ENCODE results near the gene GNB4.
A peak's percentile ranks its signal among the peaks of the same experiment; 100 is the strongest.

GNB4 gene

GRCh38 chr3:179451265-179452175 is at the start of gene GNB4:
TSS of gene GNB4 (minus strand) at chr3:179451470. CDS start at chr3:179426200, 25,270 bp downstream.
- DNase-seq = peak; percentile 49

GRCh38 chr3:179495483-179495882 is 44.2 kb upstream of the GNB4 start:
- DNase-seq = no peak

- no peak for DNase-seq
These were observed 42.0 kb upstream of the GNB4 start for GRCh38 chr3:179493260-179493659.

DNA sequence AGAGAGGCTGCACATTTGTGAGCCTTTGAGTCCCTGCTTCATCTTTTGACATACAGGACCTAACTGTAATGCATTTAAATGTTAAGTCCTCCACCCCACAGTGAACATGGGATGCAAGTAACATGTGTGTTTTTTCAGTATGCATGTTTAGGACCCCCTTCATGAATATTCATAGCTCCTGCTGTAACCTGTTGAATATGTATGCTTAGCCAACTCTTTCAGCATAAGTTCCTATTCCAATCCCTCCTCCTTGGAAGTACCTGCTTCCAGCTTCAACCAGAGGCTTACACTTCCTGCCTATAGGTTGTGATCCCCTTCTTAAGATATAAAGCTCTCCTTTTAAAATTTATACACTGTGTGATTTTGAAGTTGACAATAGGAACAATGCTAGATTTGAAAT is 36.9 kb upstream of the GNB4 start:
- no peak for DNase-seq

- DNase-seq = no peak
These were observed 35.5 kb upstream of the GNB4 start for GRCh38 chr3:179486806-179487205.

DNA sequence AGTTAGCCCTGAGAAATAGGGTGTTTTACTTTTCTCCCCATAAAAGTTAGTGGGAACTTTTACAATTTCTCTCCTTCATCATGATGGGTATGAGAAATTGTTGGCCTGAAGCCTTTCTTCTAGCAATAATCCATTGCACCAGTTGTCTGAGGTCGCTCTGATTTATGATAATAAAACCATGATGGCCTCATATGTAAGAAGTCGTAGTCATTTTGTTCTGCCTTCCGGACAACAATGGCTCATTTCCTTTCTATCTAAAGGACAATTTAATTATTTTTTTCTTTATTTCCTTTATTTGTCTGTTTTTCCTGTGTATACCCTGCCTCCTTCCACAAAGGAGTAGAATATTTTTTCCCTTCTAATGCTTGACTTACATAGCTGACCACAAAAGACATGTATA is 31.6 kb upstream of the GNB4 start:
- no peak for DNase-seq

GRCh38 chr3:179476215-179476614 is 24.9 kb upstream of the GNB4 start:
- no peak for DNase-seq

- DNase-seq = no peak
These were observed 23.2 kb upstream of the GNB4 start for GRCh38 chr3:179474480-179474879.

DNA sequence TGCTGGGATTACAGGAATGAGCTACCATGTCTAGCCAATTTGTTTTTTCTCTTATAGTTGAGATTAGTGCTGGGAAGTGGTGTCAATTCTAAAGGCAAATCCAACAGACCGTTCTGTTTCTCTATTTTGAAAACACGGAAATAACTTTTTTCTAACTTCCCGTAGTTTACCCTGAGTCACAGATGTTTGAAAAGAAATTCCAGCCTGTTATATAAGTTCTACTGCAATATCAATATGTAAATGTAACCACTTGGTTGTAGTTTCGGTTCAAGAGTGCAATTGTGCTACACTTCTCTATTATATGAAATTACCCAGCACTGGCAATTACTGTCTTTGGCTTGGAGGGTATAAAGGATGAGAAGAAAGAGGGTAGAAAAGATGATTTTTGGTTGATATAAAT is 22.3 kb upstream of the GNB4 start:
- peak; percentile 2 for DNase-seq

- peak; percentile 4 for DNase-seq
These were observed 13.2 kb upstream of the GNB4 start for GRCh38 chr3:179464323-179465092.

DNA sequence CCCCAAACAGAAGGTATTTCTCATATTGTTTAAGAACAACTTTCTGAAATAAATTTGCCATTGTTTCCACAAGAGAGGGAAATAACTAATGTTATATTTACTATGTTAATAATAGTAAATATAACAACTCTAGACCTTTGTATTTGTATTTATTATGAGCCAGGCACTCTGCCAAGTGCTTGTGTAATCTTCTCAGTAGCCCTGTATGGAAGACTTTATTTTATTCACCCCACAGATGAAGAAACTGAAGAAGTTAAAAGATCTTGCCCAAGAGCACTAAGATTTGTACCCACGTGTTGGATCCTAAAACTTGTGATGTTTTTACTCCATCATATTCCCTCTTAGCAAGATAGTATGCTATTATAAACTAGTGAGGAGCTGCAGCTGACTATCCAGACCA is 12.0 kb upstream of the GNB4 start:
- no peak for DNase-seq

DNA sequence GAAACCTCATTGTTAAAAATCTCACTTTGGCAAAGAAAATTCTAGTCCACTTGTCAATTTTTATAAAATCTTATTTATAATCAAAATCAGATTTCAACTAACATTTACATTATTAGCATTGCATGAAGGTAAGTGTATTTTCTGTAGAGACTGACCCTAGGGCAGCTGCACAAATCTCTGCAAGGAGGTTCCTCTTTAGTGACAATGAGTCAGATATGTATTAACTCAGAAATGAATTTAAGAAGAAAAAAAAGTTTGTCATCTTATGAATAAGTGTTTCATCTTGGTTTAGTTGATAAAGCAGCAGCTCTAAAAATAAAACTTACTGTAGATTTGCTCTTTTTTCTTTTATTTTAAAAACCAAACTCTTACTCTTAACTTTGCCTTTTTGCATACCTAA is 9.0 kb upstream of the GNB4 start:
- no peak for DNase-seq

DNA sequence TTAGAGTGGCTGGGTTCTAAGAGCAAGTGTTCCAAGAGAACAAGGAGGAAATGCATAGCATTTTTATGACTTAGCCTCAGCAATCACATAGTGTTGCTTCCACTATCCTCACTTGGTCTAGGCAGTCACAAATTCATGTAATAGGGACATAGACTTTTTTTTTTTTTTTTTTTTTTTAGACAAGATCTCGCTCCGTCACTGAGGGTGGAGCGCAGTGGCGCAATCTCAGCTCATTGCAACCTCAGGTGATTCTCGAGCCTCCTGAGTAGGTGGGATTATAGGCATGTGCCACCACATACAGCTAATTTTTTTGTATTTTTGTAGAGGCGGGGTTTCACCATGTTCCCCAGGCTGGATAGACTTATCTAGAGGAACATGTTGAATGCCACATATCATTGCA is 4.7 kb upstream of the GNB4 start:
- no peak for DNase-seq

- no peak for DNase-seq
These were observed 3.6 kb upstream of the GNB4 start for GRCh38 chr3:179454887-179455286.

- DNase-seq = no peak
These were observed 2.7 kb upstream of the GNB4 start for GRCh38 chr3:179453967-179454366.

DNA sequence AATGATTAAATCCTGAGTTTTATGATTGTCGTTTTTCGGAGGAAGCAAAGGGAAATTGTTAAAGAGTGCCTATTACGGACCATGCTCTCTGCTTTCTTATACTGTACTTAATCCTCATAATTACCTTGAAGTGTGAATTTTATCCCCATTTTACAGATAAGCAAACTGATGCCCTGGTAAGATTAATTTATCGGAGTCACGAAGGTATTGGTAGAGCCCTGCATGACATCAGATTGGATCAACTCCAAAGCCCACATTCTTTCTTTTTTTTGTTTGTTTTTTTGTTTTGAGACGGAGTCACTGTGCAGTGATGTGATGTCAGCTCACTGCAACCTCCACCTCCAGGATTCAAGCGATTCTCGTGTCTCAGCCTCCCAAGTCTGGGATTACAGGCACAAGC is 1.6 kb upstream of the GNB4 start:
- no peak for DNase-seq

DNA sequence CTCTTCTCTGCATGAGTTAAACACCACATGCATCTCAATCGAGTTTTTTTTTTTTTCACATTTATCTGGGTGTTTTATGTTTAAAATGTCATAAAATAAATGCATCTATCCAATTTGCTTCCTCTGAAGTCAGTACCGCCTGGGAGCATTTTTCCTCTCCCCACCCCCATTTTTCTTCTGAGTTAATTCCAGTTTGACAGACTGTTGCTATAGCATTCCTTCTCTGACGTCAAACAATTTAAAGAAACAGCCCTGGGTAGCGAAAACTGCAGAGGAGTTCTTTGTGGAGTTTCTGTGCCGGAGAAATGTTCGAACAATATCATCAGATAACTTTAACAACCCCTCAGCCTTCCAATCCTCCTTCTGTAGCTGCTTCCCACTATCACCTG is 900 bp upstream of the GNB4 start:
- DNase-seq = no peak

DNA sequence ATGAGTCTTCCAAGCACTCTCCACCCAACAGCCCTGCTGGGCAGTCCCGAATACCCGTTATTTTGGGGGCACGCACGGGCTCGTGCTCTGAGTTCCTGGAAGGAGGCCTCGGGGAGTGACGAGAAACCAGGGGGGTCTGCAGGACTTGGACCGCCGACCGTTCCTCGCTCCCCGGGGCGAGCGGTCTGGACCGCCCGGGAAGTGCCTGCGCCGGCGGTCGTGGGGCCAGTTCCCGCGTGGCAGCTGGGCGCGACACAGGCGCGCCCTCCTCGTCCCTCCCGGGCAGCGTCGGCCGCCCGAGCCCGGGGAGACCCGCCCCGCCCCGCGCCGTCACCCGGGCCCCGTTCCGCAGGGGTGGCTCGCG is 387 bp downstream of the GNB4 start:
- no peak for DNase-seq

- DNase-seq = no peak
These were observed 989 bp downstream of the GNB4 start for GRCh38 chr3:179450261-179450701.

- DNase-seq = no peak
These were observed 1.6 kb downstream of the GNB4 start for GRCh38 chr3:179449636-179450035.

- no peak for DNase-seq
These were observed 4.0 kb downstream of the GNB4 start for GRCh38 chr3:179447251-179447650.

- peak; percentile 6 for DNase-seq
These were observed 4.8 kb downstream of the GNB4 start for GRCh38 chr3:179446501-179446900.

DNA sequence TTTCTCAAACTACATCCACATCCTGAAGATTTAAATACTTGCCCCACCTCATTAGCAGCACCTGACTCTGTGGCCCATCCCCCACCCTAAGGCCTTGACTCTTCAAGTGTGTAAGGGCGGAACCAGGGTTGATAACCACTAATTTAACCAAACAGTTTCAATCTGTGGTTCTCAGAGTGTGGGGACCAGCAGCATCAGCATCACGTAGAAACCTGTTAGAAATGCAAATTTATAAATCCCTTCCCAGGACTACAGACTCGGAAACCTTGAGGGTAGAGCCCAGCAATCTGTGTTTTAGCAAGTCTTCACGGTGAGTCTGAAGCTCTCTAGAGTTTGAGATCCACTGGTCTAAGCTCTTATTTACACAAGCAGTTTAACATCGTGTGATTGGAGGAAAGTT is 12.4 kb downstream of the GNB4 start:
- DNase-seq = peak; percentile 10

DNA sequence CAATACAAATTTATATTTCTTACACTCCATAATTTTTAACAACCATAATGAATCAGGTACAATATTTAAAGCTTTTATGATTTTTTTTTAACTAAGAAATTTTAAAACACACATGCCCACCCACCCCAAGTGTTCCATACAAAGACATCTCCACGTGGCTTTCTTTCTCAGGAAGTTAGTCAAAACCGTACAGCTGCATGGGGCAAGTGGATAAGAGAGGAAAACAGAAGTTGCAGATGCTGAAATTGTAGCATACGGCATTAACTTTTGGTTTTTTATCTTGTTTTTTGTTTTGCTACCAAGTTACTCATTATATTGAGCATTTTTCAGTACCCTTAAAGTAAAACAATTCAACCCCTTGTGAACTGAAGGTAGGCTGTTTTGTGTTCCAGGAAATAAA is 14.8 kb downstream of the GNB4 start:
- no peak for DNase-seq
